WTC11 (cell line): Measurements from ENCODE around the gene ECHDC3.

ENCODE experiments used
- CTCF ChIP-seq: fragments of 200-600 bp; IDR thresholded peaks from 2 replicates; pipeline ENCODE4 v1.8.0; 2022; ENCODE audit warnings: antibody characterized with exemption
- ELF4 ChIP-seq: sonication (generic); formaldehyde crosslinking; IDR thresholded peaks from 2 replicates; pipeline ENCODE4 v1.8.1; 2022; ENCODE audit warnings: low read depth, mild to moderate bottlenecking, moderate library complexity, missing genetic modification reagents
- GABPB1 ChIP-seq: sonication (generic); formaldehyde crosslinking; IDR thresholded peaks from 2 replicates; pipeline ENCODE4 v1.8.1; 2023; ENCODE audit warnings: mild to moderate bottlenecking, missing genetic modification reagents
- HMGA2 ChIP-seq: fragments of 250-450 bp; sonication (Bioruptor Pico); IDR thresholded peaks from 2 replicates; pipeline ENCODE4 v1.4.0; 2021; ENCODE audit warnings: mild to moderate bottlenecking, moderate library complexity
- MAX ChIP-seq: sonication (generic); formaldehyde crosslinking; IDR thresholded peaks from 2 replicates; pipeline ENCODE4 v1.8.0; 2022; ENCODE audit warnings: mild to moderate bottlenecking, missing genetic modification reagents
- MYBL2 ChIP-seq: sonication (generic); formaldehyde crosslinking; IDR thresholded peaks from 2 replicates; pipeline ENCODE4 v1.8.1; 2023; ENCODE audit warnings: mild to moderate bottlenecking, moderate library complexity, missing genetic modification reagents
- NFE2L1 ChIP-seq: sonication (generic); formaldehyde crosslinking; IDR thresholded peaks from 2 replicates; pipeline ENCODE4 v1.8.1; 2023; ENCODE audit warnings: missing genetic modification reagents
- TCF7 ChIP-seq: sonication (generic); formaldehyde crosslinking; IDR thresholded peaks from 2 replicates; pipeline ENCODE4 v1.8.0; 2022; ENCODE audit warnings: mild to moderate bottlenecking, low read depth, missing genetic modification reagents, moderate library complexity
- USF2 ChIP-seq: sonication (generic); formaldehyde crosslinking; IDR thresholded peaks from 2 replicates; pipeline ENCODE4 v1.8.1; 2023; ENCODE audit warnings: mild to moderate bottlenecking, missing genetic modification reagents, moderate library complexity
- ZBTB21 ChIP-seq: sonication (generic); formaldehyde crosslinking; IDR thresholded peaks from 2 replicates; pipeline ENCODE4 v1.8.1; 2023; ENCODE audit warnings: mild to moderate bottlenecking, missing genetic modification reagents, borderline replicate concordance
- ZNF671 ChIP-seq: fragments of 250-450 bp; sonication (Bioruptor Pico); IDR thresholded peaks from 2 replicates; pipeline ENCODE4 v1.8.0; 2021; ENCODE audit warnings: mild to moderate bottlenecking
- TF ChIP-seq, protein P1 (sequence below): sonication (generic); formaldehyde crosslinking; IDR thresholded peaks from 2 replicates; pipeline ENCODE4 v1.8.1; 2023; ENCODE audit warnings: mild to moderate bottlenecking, missing genetic modification reagents

- TF ChIP-seq CTCF, result no peak
- TF ChIP-seq, protein P1, sequence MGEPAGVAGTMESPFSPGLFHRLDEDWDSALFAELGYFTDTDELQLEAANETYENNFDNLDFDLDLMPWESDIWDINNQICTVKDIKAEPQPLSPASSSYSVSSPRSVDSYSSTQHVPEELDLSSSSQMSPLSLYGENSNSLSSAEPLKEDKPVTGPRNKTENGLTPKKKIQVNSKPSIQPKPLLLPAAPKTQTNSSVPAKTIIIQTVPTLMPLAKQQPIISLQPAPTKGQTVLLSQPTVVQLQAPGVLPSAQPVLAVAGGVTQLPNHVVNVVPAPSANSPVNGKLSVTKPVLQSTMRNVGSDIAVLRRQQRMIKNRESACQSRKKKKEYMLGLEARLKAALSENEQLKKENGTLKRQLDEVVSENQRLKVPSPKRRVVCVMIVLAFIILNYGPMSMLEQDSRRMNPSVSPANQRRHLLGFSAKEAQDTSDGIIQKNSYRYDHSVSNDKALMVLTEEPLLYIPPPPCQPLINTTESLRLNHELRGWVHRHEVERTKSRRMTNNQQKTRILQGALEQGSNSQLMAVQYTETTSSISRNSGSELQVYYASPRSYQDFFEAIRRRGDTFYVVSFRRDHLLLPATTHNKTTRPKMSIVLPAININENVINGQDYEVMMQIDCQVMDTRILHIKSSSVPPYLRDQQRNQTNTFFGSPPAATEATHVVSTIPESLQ (CRISPR knock-in tag), result no peak
- no peak for TF ChIP-seq ZBTB21
- no peak for TF ChIP-seq USF2 (CRISPR knock-in tag)
- TF ChIP-seq ZNF671, result no peak
- no peak for TF ChIP-seq TCF7 (CRISPR knock-in tag)
- TF ChIP-seq HMGA2, result no peak
- TF ChIP-seq MYBL2, result no peak
- TF ChIP-seq MAX (CRISPR knock-in tag), result no peak
- TF ChIP-seq NFE2L1 (CRISPR knock-in tag), result no peak
- TF ChIP-seq GABPB1, result no peak
- no peak for TF ChIP-seq ELF4 (CRISPR knock-in tag)
These were observed 62.2 kb downstream of the ECHDC3 start for GRCh38 chr10:11804336-11804735.
